GF-D8 (cell line): Measurements from ENCODE around the gene VSTM4.

ENCODE experiments used
- DNase-seq: peaks from one replicate; lab custom pipeline; 2025; lab: John Stamatoyannopoulos, UW

VSTM4 gene

DNA sequence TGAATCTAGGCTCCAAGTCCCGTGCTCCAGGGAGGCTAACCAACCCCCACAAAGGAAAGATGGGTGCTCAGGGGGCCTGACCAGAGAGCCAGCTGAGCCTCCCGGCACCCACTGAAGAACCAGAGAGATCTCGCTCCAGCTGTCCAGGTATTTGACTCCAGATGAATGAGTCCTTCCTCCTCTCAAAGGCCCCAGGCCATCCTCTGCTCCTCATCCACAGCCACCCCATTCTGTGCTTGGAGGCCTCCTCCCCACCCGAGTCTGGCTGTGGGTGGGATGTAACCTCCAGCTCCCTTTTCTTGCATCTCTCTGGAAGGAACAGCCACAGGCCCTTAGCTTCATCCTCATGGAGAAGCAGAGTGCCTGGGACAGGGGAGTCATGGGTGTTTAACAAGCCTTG, 44.6 kb downstream of the VSTM4 start:
- DNase-seq, result no peak

GRCh38 chr10:49068672-49069217, 46.6 kb downstream of the VSTM4 start:
- no peak for DNase-seq

DNA sequence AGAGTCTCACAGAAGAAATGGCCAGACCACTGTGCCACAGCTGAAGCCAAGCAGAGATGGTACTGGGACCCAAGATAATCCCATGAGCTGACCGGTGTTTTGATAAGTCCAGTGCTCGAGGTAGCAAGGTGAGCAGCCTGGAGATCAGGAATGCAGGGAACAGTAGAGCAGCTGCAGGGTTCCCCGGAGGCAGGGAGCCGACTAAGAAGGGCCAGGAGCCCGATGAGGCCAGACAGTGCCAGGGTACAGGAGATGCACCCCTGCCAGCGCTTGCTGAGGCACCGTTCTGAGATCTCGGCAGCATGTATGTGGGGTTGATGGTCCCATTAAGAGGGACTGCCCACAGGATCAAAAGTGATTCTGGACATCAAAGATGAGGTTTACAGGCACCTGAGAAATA, 47.1 kb downstream of the VSTM4 start:
- DNase-seq, result no peak

- no peak for DNase-seq
Measured at GRCh38 chr10:49066944-49067730, 48.2 kb downstream of the VSTM4 start.

GRCh38 chr10:49062229-49062628, 53.1 kb downstream of the VSTM4 start:
- no peak for DNase-seq

DNA sequence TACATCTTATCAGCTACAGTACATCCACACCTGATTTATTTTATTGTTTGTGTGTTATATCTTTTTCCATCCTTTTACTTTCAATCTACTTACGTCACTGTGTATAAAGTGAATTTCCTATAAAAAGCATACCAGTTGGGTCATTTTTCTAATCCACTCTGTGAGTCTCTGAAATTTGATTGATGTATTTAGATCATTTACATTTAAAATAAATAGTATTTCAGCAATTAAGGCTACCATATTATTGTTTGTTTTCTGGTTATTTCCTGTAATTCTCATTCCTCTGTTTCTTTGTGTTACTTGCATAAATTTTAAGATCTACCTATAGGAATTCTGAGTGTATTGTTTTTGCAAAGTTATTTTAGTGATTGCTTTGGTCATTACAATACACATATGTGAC, 53.7 kb downstream of the VSTM4 start:
- DNase-seq, result no peak

GRCh38 chr10:49058463-49059255, 56.7 kb downstream of the VSTM4 start:
- no peak for DNase-seq

DNA sequence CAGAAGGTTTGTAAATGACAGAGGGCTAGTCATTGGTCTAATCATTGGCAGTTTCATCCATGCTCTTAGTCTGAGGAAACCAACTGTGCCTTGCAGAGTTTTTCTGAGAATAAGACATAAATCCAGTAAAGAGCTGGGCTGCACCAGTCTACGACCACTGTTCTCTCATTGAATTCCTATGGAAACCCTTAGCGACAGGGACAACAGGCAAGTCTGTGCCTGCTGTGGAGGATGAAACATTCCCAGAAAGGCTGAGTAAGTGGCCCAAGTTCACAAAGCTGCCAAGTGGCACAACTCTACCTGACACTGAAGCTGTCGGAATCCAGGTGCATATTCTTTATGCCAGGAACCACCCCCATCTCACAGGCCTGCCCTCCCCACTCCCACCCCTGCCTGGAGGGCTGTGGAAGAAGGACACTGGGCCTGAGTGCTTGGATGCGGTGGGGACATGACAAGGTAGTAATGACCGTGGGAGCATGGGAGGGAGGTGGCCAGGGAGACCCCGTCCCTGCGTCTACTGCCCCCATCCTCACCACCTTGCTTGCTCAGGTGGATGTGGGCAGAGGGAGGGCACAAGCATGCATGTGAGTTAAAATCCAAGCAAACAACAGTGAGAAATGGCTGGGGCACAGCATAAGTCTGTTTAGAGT, 58.0 kb downstream of the VSTM4 start:
- DNase-seq, result no peak

DNA sequence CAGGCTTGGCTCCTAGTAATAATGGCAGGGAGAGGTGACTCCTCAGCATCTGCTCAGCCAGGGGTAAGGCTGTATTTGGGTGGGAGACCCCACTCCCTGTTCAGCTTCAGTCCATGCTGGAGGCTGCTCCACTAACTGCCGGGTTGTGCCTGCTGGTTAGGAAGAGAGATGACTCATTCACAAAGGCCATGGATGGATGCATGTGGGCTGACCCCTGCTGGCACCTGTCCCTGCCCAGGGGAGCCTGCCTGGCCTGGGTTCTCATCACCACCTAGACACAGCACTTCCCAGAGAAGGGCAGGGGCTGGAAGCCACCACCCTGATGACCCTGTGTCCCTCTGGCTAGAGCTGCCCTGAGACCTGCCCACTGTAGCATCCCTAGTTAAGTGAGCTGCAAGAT, 59.0 kb downstream of the VSTM4 start:
- DNase-seq, result no peak

DNA sequence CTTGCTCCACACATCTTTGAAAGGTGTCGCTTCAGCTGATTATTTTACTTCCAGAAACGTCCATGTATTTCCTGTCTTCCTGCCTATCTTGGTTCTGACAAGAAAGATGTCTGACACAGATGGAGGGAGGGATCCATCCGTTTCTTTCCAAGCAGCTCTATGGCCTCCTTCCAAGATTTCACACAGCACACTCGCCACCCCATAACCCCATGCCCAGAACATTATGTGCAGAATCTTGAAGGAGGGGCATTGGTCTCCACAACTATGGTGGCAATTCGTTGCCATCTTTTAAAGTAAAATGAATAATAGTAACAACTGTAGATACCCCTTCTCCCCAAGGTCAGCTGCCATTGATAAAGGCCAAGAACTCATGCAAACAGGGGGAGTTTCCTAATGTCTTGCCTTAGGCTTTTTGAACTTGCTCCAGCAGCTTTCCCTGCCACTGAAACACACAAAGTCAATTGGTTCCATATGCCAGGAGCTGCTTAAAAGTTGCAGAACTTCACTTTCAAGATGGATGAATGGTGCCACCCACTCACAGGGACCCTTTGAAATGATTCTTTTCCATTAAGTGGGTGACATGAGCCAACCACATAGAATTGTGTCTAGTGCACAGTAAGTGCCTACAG, 60.0 kb downstream of the VSTM4 start:
- DNase-seq, result no peak

DNA sequence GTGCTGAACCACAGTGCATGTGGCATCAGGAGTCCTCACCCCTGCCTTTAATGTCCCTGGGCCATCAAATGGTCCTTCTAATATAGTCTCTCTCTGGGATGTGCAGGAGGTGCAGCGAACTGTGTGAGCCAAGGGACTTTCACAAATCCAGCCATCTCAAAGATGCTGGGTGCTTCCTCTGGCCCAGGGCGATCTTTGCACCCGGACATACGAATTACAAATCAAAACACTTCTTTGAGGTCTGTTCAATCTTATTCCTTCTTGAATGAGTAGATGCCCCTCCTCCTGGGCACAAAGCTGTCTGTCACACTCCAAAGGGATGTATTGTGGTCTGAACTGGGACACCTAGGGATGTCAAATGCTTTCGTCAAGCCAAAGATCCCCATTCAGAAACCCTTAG, 60.6 kb downstream of the VSTM4 start:
- DNase-seq, result no peak

- no peak for DNase-seq
Measured at GRCh38 chr10:49053998-49054692, 61.2 kb downstream of the VSTM4 start.

DNA sequence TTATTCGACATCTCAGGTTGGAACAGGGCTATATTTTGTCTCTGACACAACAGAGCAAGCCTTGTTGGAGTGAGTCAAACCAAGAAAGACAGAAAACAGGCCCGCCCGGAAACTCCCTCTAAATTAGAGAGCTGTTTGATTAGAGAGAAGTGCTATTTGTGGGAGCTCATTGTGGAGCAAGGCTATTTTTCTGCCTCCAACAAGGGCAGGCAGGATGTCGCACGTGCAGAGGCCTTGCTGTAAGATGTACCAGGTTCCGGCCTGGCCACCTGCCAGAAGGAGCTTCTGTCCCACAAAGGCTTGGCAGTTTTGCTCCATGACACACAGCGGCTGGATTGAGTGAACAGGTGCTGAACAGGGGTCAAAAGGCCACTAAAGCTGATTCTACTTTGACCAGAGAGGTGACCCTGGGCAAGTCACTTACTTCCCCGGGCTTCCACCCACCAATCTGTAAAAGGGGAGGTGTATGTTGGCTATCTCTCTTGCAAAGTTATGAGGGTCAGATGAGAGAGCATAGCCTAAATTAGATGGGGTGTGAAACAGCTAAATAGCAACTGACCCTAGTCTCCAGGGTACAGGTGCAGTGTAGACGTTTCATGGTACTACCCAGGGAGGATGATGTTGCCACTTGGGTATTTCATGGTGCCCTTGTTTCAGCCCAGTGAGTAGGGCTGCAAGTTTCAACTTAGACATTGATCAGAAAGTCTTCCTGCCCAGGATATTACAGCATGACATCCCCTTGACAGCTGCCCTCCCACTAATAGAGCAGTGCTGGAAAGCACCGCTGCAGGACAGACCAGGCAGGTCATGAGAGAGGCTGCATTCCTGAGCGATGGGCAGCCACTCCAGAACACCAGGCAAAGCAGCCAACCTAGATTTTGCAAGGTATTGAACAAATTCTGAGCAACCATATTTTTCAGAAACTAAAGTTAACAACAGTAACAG, 62.0 kb downstream of the VSTM4 start:
- DNase-seq, result no peak

- DNase-seq, result no peak
Measured at GRCh38 chr10:49052069-49052468, 63.3 kb downstream of the VSTM4 start.

DNA sequence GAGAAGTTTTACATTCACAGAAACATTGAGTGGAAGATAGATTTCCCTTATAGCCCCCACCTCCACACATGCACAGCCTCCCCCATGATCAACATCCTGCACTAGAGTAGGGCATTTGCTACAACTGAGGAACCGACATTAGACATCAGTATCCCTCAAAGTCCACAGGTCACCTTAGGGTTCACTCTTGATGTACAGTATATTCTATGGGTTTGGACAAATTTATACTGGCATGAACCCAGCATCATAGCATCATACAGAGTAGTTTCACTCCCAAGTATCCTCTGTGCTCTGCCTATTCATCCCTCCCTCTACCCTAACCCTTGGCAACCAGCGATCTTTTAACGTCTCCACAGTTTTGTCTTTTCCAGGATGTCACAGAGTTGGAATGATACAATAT, 64.4 kb downstream of the VSTM4 start:
- no peak for DNase-seq

DNA sequence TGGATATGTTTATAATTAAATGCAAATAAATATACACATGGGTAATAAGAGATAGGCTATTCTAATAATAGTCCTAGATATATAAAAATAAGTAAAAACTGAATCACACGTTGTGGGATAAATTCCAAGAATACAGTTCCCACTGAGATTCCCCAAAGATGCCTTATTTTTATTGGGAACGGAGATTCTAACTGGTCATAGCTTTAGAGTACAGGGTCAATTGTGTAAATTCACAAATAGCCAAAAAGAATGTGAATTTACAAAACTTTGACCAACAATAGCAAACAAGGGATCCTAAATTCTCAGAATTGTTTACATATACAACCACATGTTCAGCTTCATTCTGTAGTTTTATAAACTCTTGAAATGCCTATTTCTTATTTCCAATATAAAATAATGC, 65.0 kb downstream of the VSTM4 start:
- no peak for DNase-seq

GRCh38 chr10:49049660-49050059, 65.7 kb downstream of the VSTM4 start:
- no peak for DNase-seq

DNA sequence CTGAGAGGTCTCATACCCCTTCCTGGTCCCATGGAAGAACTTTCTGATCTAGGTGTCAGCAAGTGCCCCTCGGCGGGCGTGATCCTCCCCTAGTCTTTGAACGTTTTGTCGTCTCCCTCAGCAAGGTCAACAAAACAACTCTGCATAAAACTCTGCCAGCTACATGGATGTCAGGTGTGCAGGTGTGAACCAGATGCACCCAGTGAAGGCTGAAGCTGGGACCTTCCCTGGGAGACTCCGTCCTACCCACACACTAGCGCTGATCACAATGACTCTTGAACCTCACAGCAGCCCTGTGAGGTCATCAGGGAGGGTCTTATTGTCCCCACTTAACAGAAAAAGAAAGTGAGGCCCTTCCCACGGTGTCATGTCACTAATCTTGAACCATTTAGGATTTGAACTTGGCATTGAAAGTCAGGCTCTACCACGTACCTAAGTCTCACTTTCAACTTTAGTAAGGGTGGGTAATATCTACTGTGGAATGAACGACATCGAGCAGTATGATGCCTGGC, 68.1 kb downstream of the VSTM4 start:
- no peak for DNase-seq

GRCh38 chr10:49044293-49045193, 70.8 kb downstream of the VSTM4 start:
- no peak for DNase-seq
